ENCODE data around the gene SPTLC3. TPM values are rescaled to one million over a fixed set of nuclear protein-coding genes. Genes with fewer than 3 reads are reported as not detected.

SPTLC3 gene
- total RNA-seq: not detected
- polyA plus RNA-seq: 1.7 TPM

GRCh38 chr20:13008761-13009681 lies at the start of gene SPTLC3:
Gene SPTLC3 (plus strand): TSS chr20:13008972. CDS start chr20:13009268, 296 bp downstream.
- Mint-ChIP-seq H3K9me3 (peaks cover 0 to 4% (median 0%) of the 10 kb centered on the region in 5 donors), H3K36me3 (no peaks in the 10 kb centered on the region), H3K27ac (peak within 1 kb of the TSS in 6 of 8 donors; percentile 35 to 86 (median 74)), H3K4me3 (peak within 1 kb of the TSS; percentile 16 to 78 (median 70)), H3K27me3 (peaks cover 0 to 1% of the 10 kb centered on the region in 2 donors), H3K4me1 (peaks cover 10 to 22% (median 17%) of the 10 kb centered on the region in 3 donors)
- Histone ChIP-seq H3K9me3 (ENCODE audit: low read length) (no peaks in the 10 kb centered on the region), H3K27me3 (ENCODE audit: insufficient read depth, low read length, poor library complexity, severe bottlenecking) (no peaks in the 10 kb centered on the region), H3K4me3 (ENCODE audit: low read length) (peak within 1 kb of the TSS; percentile 18), H3K27ac (ENCODE audit: low read depth, low read length) (no peak within 1 kb of the TSS), H3K4me1 (ENCODE audit: insufficient read depth, low read length) (peaks cover 3% of the 10 kb centered on the region), H3K36me3 (ENCODE audit: insufficient read depth, low read length) (no peaks in the 10 kb centered on the region)
- DNase-seq: peak in 1 of 5 donors; percentile 5
- ChIA-PET POLR2A (no interaction called here), CTCF (interaction anchor here (1.0 kb wide), 1 partner anchor 8 kb away, joined by 3 read pairs; no protein-coding TSS in a partner anchor)

DNA sequence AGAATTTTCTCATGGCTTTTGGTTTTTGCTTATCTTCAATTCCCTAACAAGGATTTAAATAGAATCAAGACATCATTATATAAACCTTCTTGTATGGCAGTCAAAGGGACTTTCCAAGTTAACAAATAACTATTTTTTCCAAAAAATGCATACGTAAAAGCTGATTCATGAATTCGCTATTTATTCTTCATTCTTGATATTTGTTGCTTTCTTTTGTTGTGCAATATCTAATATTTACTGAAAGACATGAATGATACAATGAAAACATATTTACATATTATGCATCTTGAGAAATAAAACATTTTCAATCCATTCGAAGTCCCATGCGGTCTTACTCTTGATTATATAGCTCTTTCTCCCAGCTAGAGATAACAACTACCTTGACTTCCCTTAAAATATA lies 47.0 kb upstream of the SPTLC3 start:
- Mint-ChIP-seq H3K9me3 (no peaks in the 10 kb centered on the region), H3K27ac (no peak overlapping the region), H3K36me3 (no peaks in the 10 kb centered on the region), H3K4me3 (no peak overlapping the region), H3K4me1 (peaks cover 0 to 14% (median 0%) of the 10 kb centered on the region in 3 donors), H3K27me3 (no peaks in the 10 kb centered on the region)
- ChIA-PET CTCF (no interaction called here), POLR2A (no interaction called here)
- no peaks in the 10 kb centered on the region for H3K4me1 ChIP-seq (ENCODE audit: insufficient read depth, low read length)
- no peak for DNase-seq
- no peaks in the 10 kb centered on the region for H3K27me3 ChIP-seq (ENCODE audit: insufficient read depth, low read length, poor library complexity, severe bottlenecking)
- H3K9me3 ChIP-seq (ENCODE audit: low read length): no peaks in the 10 kb centered on the region
- H3K4me3 ChIP-seq (ENCODE audit: low read length): no peak overlapping the region
- no peaks in the 10 kb centered on the region for H3K36me3 ChIP-seq (ENCODE audit: insufficient read depth, low read length)
- no peak overlapping the region for H3K27ac ChIP-seq (ENCODE audit: low read depth, low read length)

GRCh38 chr20:12962895-12963294 lies 45.9 kb upstream of the SPTLC3 start:
- no peak overlapping the region for H3K27ac Mint-ChIP-seq
- H3K4me3 Mint-ChIP-seq: no peak overlapping the region
- no peaks in the 10 kb centered on the region for H3K36me3 Mint-ChIP-seq
- H3K27me3 ChIP-seq (ENCODE audit: insufficient read depth, low read length, poor library complexity, severe bottlenecking): no peaks in the 10 kb centered on the region
- no peaks in the 10 kb centered on the region for H3K27me3 Mint-ChIP-seq
- H3K4me1 ChIP-seq (ENCODE audit: insufficient read depth, low read length): no peaks in the 10 kb centered on the region
- no peak overlapping the region for H3K27ac ChIP-seq (ENCODE audit: low read depth, low read length)
- H3K4me1 Mint-ChIP-seq: peaks cover 0 to 15% (median 0%) of the 10 kb centered on the region in 3 donors
- H3K9me3 Mint-ChIP-seq: no peaks in the 10 kb centered on the region
- no peaks in the 10 kb centered on the region for H3K9me3 ChIP-seq (ENCODE audit: low read length)
- ChIA-PET POLR2A (no interaction called here), CTCF (no interaction called here)
- no peak overlapping the region for H3K4me3 ChIP-seq (ENCODE audit: low read length)
- no peaks in the 10 kb centered on the region for H3K36me3 ChIP-seq (ENCODE audit: insufficient read depth, low read length)
- no peak for DNase-seq

DNA sequence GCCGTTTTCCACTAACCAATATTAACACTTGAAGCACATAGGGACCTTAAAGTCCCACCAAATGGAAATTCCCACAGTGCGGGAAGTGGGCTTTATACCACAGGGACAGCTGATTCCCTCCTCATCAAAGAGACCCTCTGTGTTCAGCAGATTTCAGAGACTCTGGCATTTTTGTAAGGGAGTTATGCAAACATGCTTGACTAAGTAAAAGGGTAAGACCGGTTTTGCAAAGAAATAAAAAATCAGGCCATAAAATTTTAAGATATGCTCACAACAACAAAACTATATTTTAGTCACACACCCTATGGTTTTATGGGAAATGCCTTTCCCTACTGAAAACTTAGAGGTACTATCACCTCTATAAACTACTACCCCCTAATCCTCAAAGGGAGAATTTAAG lies 45.4 kb upstream of the SPTLC3 start:
- H3K36me3 Mint-ChIP-seq: no peaks in the 10 kb centered on the region

DNA sequence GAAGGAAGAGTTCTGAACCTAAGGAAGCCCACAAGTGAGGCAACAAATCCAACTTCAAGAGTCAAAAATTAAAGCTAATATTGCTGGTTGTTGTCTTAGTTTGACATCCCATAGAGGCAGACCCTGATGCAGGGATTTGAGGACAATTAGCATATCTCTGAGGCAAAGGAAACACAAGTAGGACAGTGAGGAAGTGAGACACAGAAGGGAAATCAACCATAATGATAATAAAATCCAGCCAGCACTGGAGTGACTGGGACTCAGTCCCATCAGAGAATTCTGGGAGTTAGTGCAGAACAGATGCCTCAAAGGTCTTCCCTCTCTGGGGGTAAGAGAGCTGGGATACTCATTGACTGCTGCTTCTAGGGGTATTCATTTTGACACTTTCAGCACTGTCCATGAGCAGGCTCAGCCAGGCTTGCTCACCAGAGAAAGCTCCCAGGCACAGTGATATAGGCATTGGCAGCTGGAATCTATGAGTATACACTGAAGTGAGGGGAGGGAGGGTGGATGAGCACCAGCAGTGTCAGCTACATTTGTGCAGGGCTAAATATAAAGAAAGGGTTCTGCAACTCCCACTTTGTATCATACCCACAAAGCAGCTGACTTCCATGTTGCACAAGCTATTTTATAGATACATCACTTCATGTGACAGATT lies 43.4 kb upstream of the SPTLC3 start:
- Histone ChIP-seq H3K9me3 (ENCODE audit: low read length) (no peaks in the 10 kb centered on the region), H3K27ac (ENCODE audit: low read depth, low read length) (no peak overlapping the region), H3K27me3 (ENCODE audit: insufficient read depth, low read length, poor library complexity, severe bottlenecking) (no peaks in the 10 kb centered on the region), H3K36me3 (ENCODE audit: insufficient read depth, low read length) (no peaks in the 10 kb centered on the region), H3K4me3 (ENCODE audit: low read length) (no peak overlapping the region), H3K4me1 (ENCODE audit: insufficient read depth, low read length) (no peaks in the 10 kb centered on the region)
- Mint-ChIP-seq H3K27ac (peak overlapping the region in 6 of 8 donors; percentile 9 to 89 (median 42)), H3K9me3 (peaks cover 0 to 3% (median 0%) of the 10 kb centered on the region in 5 donors), H3K4me3 (peak overlapping the region in 3 of 7 donors; percentile 5 to 68 (median 48)), H3K4me1 (peaks cover 0 to 15% (median 0%) of the 10 kb centered on the region in 3 donors), H3K36me3 (no peaks in the 10 kb centered on the region), H3K27me3 (no peaks in the 10 kb centered on the region)
- no peak for DNase-seq
- ChIA-PET POLR2A (no interaction called here), CTCF (no interaction called here)

More for the DNA sequence above, 45.4 kb upstream of the SPTLC3 start:
- Mint-ChIP-seq H3K9me3 (peaks cover 0 to 3% (median 0%) of the 10 kb centered on the region in 5 donors), H3K4me1 (peaks cover 0 to 15% (median 0%) of the 10 kb centered on the region in 3 donors), H3K27me3 (no peaks in the 10 kb centered on the region), H3K4me3 (no peak overlapping the region), H3K27ac (peak overlapping the region in 2 of 8 donors; percentile 29 to 60)
- ChIA-PET POLR2A (no interaction called here), CTCF (no interaction called here)
- H3K27ac ChIP-seq (ENCODE audit: low read depth, low read length): no peak overlapping the region
- H3K4me1 ChIP-seq (ENCODE audit: insufficient read depth, low read length): no peaks in the 10 kb centered on the region
- H3K9me3 ChIP-seq (ENCODE audit: low read length): no peaks in the 10 kb centered on the region
- no peaks in the 10 kb centered on the region for H3K36me3 ChIP-seq (ENCODE audit: insufficient read depth, low read length)
- H3K27me3 ChIP-seq (ENCODE audit: insufficient read depth, low read length, poor library complexity, severe bottlenecking): no peaks in the 10 kb centered on the region
- no peak for DNase-seq
- H3K4me3 ChIP-seq (ENCODE audit: low read length): no peak overlapping the region

- no peak overlapping the region for H3K4me3 ChIP-seq (ENCODE audit: low read length)
- Mint-ChIP-seq H3K9me3 (peaks cover 0 to 3% (median 0%) of the 10 kb centered on the region in 5 donors), H3K4me1 (peaks cover 0 to 15% (median 0%) of the 10 kb centered on the region in 3 donors), H3K4me3 (peak overlapping the region in 3 of 7 donors; percentile 5 to 68 (median 48)), H3K36me3 (peaks cover 0 to under 1% (median 0%) of the 10 kb centered on the region in 3 donors), H3K27me3 (peaks cover 0 to 2% of the 10 kb centered on the region in 2 donors), H3K27ac (peak overlapping the region in 4 of 8 donors; percentile 21 to 89 (median 42))
- no peaks in the 10 kb centered on the region for H3K4me1 ChIP-seq (ENCODE audit: insufficient read depth, low read length)
- ChIA-PET CTCF (no interaction called here), POLR2A (no interaction called here)
- H3K27ac ChIP-seq (ENCODE audit: low read depth, low read length): no peak overlapping the region
- no peaks in the 10 kb centered on the region for H3K27me3 ChIP-seq (ENCODE audit: insufficient read depth, low read length, poor library complexity, severe bottlenecking)
- peak in 1 of 5 donors; percentile 46 for DNase-seq
- no peaks in the 10 kb centered on the region for H3K9me3 ChIP-seq (ENCODE audit: low read length)
- no peaks in the 10 kb centered on the region for H3K36me3 ChIP-seq (ENCODE audit: insufficient read depth, low read length)
These were observed 42.9 kb upstream of the SPTLC3 start for GRCh38 chr20:12965870-12966251.

GRCh38 chr20:12966468-12967085 lies 42.2 kb upstream of the SPTLC3 start:
- Mint-ChIP-seq H3K27ac (peak overlapping the region in 3 of 8 donors; percentile 54 to 79 (median 76)), H3K9me3 (peaks cover 0 to 3% (median 0%) of the 10 kb centered on the region in 5 donors), H3K36me3 (peaks cover 0 to 2% (median 0%) of the 10 kb centered on the region in 3 donors), H3K4me1 (peaks cover 0 to 15% (median 0%) of the 10 kb centered on the region in 3 donors), H3K4me3 (peak overlapping the region in 1 of 7 donors; percentile 46), H3K27me3 (peaks cover 0 to 2% of the 10 kb centered on the region in 2 donors)
- Histone ChIP-seq H3K4me1 (ENCODE audit: insufficient read depth, low read length) (no peaks in the 10 kb centered on the region), H3K27ac (ENCODE audit: low read depth, low read length) (no peak overlapping the region), H3K27me3 (ENCODE audit: insufficient read depth, low read length, poor library complexity, severe bottlenecking) (no peaks in the 10 kb centered on the region), H3K36me3 (ENCODE audit: insufficient read depth, low read length) (no peaks in the 10 kb centered on the region), H3K9me3 (ENCODE audit: low read length) (no peaks in the 10 kb centered on the region), H3K4me3 (ENCODE audit: low read length) (no peak overlapping the region)
- ChIA-PET POLR2A (no interaction called here), CTCF (no interaction called here)
- DNase-seq: peak in 1 of 5 donors; percentile 15
